BE2C (cell line): Measurements from ENCODE around the gene FCHSD1.

ENCODE experiments used
- DNase-seq: peaks from one replicate; pipeline ENCODE4 v3.0.0-alpha.2; 2020
- H3K27me3 ChIP-seq: fragments of 250-450 bp; sonication (Bioruptor Pico); 2 replicates; pipeline ENCODE4 v1.5.1; 2020; ENCODE audit warnings: mild to moderate bottlenecking
- H3K36me3 ChIP-seq: fragments of 250-450 bp; sonication (Bioruptor Pico); 2 replicates; pipeline ENCODE4 v1.5.1; 2020; ENCODE audit warnings: mild to moderate bottlenecking
- H3K4me1 ChIP-seq: fragments of 250-450 bp; sonication (Bioruptor Pico); 2 replicates; pipeline ENCODE4 v1.5.1; 2020
- H3K4me3 ChIP-seq: 2 replicates; pipeline ENCODE4 v1.5.1; 2011; ENCODE audit warnings: low read depth, low read length
- H3K9me3 ChIP-seq: fragments of 250-450 bp; sonication (Bioruptor Pico); 2 replicates; pipeline ENCODE4 v1.5.1; 2020
- TF ChIP-seq, protein P1 (sequence below): IDR thresholded peaks from 2 replicates; pipeline ENCODE4 v1.5.1; 2012; ENCODE audit warnings: mild to moderate bottlenecking, low read depth, low read length

The FCHSD1 gene

GRCh38 chr5:141646026-141646425 lies 5.2 kb downstream of the FCHSD1 start:
- DNase-seq, result no peak
- H3K4me3 ChIP-seq, result no peak overlapping the region
- H3K4me1 ChIP-seq, result no peaks in the 10 kb centered on the region
- no peaks in the 10 kb centered on the region for H3K36me3 ChIP-seq
- H3K27me3 ChIP-seq, result no peaks in the 10 kb centered on the region
- H3K9me3 ChIP-seq, result no peaks in the 10 kb centered on the region
- TF ChIP-seq, protein P1, sequence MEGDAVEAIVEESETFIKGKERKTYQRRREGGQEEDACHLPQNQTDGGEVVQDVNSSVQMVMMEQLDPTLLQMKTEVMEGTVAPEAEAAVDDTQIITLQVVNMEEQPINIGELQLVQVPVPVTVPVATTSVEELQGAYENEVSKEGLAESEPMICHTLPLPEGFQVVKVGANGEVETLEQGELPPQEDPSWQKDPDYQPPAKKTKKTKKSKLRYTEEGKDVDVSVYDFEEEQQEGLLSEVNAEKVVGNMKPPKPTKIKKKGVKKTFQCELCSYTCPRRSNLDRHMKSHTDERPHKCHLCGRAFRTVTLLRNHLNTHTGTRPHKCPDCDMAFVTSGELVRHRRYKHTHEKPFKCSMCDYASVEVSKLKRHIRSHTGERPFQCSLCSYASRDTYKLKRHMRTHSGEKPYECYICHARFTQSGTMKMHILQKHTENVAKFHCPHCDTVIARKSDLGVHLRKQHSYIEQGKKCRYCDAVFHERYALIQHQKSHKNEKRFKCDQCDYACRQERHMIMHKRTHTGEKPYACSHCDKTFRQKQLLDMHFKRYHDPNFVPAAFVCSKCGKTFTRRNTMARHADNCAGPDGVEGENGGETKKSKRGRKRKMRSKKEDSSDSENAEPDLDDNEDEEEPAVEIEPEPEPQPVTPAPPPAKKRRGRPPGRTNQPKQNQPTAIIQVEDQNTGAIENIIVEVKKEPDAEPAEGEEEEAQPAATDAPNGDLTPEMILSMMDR, result no peak

- TF ChIP-seq, protein P1, result peak; percentile 9; the same call in 1 of the 2 replicates
- H3K36me3 ChIP-seq, result no peaks in the 10 kb centered on the region
- DNase-seq, result no peak
- H3K4me1 ChIP-seq, result no peaks in the 10 kb centered on the region
- no peaks in the 10 kb centered on the region for H3K9me3 ChIP-seq
- no peaks in the 10 kb centered on the region for H3K27me3 ChIP-seq
- no peak overlapping the region for H3K4me3 ChIP-seq
Measured at GRCh38 chr5:141641634-141642267, 9.5 kb downstream of the FCHSD1 start.

- no peaks in the 10 kb centered on the region for H3K36me3 ChIP-seq
- no peaks in the 10 kb centered on the region for H3K27me3 ChIP-seq
- no peak for DNase-seq
- no peaks in the 10 kb centered on the region for H3K9me3 ChIP-seq
- TF ChIP-seq, protein P1, result no peak
- no peak overlapping the region for H3K4me3 ChIP-seq
- no peaks in the 10 kb centered on the region for H3K4me1 ChIP-seq
Measured at GRCh38 chr5:141640698-141641097, 10.5 kb downstream of the FCHSD1 start.

DNA sequence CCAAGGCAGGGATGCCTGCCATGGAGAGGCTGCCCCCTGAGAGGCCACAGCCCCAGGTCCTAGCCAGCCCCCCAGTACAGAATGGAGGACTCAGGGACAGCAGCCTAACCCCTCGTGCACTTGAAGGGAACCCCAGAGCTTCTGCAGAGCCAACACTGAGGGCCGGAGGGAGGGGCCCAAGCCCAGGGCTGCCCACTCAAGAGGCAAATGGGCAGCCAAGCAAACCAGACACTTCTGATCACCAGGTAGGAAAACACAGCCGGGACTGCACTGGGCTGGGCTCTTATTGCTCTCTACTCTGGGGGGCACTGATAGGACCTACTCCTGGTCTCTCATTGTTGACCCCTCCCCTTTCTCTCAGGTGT lies 11.2 kb downstream of the FCHSD1 start:
- Histone ChIP-seq H3K9me3 (no peaks in the 10 kb centered on the region), H3K36me3 (no peaks in the 10 kb centered on the region), H3K4me3 (no peak overlapping the region), H3K27me3 (no peaks in the 10 kb centered on the region), H3K4me1 (no peaks in the 10 kb centered on the region)
- no peak for DNase-seq
- TF ChIP-seq, protein P1, result no peak

GRCh38 chr5:141639357-141640050 lies 11.7 kb downstream of the FCHSD1 start:
- H3K4me1 ChIP-seq, result no peaks in the 10 kb centered on the region
- no peak for DNase-seq
- no peaks in the 10 kb centered on the region for H3K9me3 ChIP-seq
- TF ChIP-seq, protein P1, result no peak
- H3K36me3 ChIP-seq, result no peaks in the 10 kb centered on the region
- no peaks in the 10 kb centered on the region for H3K27me3 ChIP-seq
- no peak overlapping the region for H3K4me3 ChIP-seq

DNA sequence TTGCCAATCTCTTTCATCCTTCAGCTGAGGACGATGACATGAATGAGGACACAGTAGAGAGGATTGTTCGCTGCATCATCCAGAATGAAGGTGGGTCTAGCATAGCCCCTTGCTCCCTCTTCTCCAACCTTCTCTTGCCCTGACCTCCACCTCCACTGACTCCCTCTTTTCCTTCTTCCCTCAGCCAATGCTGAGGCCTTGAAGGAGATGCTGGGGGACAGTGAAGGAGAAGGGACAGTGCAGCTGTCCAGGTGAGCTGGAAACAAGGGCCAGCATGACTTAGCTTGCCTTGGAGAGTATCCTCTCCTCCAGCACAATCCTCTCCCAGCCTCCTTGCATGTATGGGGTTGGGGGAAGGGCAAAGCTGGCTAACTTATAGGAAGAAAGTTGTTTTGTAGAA lies 12.4 kb downstream of the FCHSD1 start:
- no peaks in the 10 kb centered on the region for H3K36me3 ChIP-seq
- DNase-seq, result no peak
- H3K4me1 ChIP-seq, result no peaks in the 10 kb centered on the region
- no peaks in the 10 kb centered on the region for H3K27me3 ChIP-seq
- no peaks in the 10 kb centered on the region for H3K9me3 ChIP-seq
- H3K4me3 ChIP-seq, result no peak overlapping the region
- TF ChIP-seq, protein P1, result no peak
